HG02759 (cell line): ENCODE results near the gene GRID2.

ENCODE experiments used
- ATAC-seq: cut with Tn5 transposase; IDR thresholded peaks from one replicate; pipeline ENCODE4 v1.9.1; 2021; ENCODE audit warnings: mild to moderate bottlenecking, moderate library complexity; ENCODE audit not compliant: unreplicated experiment

Gene GRID2

DNA sequence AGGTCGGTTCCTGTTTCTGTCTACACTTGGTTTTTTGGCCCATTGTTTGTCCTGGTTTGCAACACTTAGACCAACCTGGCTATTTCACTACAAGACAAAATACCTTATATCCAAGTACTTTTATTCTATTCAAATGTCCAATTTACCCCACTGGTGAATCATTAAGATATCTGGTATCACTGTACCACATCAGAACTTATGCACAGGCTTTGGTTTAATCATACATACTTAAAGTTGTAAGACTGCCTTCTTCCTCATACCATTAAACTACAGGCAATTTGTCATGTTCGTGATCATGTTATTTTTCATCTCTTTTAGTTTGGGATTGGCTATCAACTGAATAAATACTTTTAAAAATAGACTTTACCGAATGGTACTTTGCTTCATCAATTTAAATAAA, 1471.8 kb downstream of the GRID2 start:
- no peak for ATAC-seq

DNA sequence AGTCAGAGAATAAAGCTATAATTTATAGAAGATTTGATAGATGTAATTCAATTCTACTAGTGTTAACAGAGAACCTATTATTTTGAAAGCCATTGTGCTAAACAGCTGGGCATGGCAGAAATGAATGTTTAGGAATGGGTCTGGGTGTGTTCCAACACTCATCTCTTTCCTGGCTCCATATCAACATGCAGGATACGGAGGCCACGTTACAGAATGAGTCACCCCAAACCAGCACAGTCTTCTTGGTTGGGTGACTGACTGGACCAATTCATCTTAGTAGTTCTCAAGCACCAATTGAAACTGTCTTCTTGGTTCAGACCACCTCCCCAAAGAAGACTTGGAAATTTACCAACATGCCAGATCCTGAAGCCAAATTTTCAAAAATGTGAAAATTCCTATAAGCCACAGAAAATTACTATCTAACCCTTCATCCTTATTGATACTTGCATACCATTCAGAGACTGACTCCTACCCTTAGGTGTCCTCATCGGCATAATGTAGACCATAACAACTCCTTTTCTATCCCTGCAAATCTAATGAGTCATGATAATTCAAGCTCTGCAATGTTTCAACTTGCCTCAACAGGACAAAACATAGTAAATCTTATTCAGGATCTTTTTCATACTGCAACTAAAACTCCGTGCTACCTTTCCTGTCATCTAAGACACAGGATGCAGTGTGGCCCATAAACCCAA, 1472.8 kb downstream of the GRID2 start:
- no peak for ATAC-seq

GRCh38 chr4:93777081-93777460, 1473.3 kb downstream of the GRID2 start:
- no peak for ATAC-seq

- ATAC-seq = no peak
Observed at GRCh38 chr4:93779228-93779627, 1475.5 kb downstream of the GRID2 start.

- ATAC-seq = no peak
Observed at GRCh38 chr4:93780080-93780479, 1476.3 kb downstream of the GRID2 start.

- no peak for ATAC-seq
Observed at GRCh38 chr4:93781198-93781597, 1477.4 kb downstream of the GRID2 start.

GRCh38 chr4:93786149-93786548, 1482.4 kb downstream of the GRID2 start:
- no peak for ATAC-seq

DNA sequence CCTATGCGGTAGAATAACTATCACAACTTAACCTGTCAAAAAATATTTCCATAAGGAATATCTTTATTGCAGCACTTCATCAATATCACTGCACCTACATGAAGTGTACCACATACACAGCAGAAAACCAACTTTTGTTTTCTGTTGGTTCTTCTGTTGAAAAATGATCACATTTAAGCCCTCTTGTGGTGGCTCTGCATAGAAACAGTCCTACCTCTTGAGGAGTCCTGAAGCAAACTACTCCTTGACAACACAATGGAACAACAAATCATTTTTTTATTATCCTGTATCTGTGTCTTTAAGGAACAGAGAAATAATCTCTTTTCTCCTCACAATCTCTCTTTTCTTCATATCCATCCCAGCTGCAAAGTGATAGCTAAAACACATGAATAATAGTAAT, 1484.9 kb downstream of the GRID2 start:
- no peak for ATAC-seq

DNA sequence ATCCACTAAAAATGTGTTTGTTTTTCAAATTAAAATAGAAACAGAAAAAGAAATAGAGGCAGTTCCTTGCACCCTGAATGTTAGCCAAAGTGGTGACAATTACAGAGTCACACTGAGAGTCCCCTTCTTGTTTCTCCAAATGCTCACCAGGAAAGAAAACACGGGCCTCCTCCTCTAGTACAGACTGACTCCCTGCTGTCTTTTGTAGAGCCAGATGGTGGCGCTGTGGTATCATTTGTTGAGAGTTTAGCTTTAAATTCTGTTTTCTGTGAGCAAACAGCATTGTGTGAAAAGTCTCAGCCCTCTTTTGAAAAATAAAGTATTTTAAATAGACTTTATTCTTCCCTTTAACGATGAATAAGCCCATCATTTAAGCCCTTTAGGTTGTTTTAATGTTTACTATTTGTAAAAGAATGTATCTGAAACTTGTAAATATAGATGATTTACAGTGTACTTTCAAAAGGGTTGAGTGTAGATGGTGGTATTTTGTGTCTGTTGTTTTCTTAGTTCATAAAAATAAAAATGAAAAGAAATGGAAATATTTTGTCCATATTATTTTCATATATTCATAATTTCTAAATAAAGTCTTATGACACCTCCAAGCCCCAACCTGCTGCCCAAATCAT, 1487.9 kb downstream of the GRID2 start:
- ATAC-seq = peak; percentile 85

DNA sequence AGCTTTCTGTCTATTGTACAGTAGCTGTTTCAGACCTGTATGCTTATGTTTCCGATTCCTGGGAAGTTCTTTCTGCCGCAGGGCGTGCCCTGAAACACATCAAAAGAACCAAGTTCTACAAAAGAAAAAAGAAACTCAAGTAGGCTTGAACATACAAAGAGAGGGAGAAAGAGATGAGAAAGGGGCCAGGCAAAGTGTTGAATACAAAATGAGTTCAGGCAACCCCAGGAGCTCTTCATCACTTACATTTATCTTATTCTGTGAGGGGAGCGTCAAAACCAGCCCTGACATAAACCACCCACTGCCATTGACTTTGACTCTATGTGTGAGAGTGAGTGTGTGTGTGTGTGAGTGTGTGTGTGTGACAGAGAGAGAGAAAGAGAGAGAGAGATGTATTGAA, 1498.3 kb downstream of the GRID2 start:
- ATAC-seq = no peak

DNA sequence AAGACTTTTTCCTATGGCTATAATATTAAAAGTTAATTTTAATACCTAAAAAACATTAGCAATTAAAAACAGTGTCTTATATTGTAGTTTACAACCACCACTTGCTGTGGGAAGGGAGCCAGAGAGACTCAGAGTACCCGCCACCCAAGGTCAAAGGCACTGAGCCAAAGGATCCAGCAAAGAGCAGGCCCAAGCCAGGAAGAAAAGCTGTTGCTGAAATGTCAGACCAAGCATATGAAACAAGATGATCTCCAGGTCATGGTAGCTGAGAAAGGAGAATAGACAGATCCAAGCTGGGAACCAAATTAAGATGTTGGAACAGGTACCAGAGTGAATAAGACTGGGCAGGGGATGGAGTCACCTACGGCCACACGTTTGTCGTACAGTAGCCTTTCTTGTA, 1506.0 kb downstream of the GRID2 start:
- ATAC-seq = no peak

GRCh38 chr4:93810340-93810992, 1506.7 kb downstream of the GRID2 start:
- ATAC-seq = no peak

DNA sequence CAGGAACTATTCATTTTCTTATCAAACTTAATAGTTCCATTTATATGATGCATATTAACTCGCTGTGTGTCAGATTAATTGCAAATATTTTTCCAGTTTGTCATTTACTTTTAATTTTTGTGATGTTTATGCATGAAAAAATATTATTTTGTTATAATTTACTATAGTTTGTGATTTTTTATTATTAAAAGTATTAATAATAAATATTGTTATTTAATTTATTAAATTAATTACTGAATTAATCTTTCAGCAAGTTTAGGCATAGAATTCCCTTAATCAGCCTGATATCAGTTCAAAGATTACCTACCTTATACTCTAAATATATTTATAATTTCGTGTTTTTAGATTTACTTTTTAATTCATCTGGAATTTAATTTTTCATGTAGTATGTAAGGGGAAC, 1509.3 kb downstream of the GRID2 start:
- no peak for ATAC-seq

DNA sequence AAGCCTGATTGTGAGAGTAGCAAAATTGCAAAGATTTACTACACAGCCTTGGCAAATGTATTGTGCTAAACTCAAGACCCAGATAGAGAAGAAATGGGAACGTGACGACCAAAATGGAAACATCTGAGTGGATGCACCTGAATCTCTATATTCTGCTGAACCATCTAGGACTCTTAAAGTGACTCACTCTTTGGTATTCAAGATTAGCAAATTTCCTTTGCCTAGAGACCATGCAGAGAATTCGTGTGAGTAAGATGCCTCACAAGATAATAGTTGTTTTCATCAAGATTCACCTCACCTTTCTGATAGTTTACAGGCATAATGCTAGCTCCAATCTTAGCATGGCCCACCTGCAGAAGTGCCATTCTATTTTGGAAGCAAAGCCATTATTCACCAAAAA, 1510.4 kb downstream of the GRID2 start:
- ATAC-seq = no peak

DNA sequence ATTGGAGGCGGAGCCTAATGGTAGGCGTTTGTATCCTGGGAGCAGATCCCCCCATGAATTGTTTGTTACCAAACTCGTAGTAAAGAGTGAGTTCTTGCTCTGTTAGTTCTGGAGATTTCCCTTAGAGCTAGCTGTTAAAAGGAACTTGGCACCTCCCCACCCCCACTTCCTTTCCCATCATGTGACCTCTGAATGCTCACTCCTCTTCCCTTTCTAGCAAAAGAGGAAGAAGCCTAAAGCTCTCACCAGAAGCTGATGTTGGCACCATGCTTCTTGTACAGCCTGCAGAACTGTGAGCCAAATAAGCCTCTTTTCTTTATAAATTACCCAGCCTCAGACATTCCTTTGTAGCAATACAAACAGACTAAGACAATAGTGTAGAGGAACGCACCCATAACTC, 1511.0 kb downstream of the GRID2 start:
- no peak for ATAC-seq
